ENCODE measurements around the gene PTPRB. TPM values are rescaled to one million over a fixed set of nuclear protein-coding genes. Genes with fewer than 3 reads are reported as not detected.
A peak's percentile ranks its signal among the peaks of the same experiment; 100 is the strongest.

Gene PTPRB
- 0.22 and 1.0 TPM in 2 replicates for total RNA-seq (2012; rRNA removed)

DNA sequence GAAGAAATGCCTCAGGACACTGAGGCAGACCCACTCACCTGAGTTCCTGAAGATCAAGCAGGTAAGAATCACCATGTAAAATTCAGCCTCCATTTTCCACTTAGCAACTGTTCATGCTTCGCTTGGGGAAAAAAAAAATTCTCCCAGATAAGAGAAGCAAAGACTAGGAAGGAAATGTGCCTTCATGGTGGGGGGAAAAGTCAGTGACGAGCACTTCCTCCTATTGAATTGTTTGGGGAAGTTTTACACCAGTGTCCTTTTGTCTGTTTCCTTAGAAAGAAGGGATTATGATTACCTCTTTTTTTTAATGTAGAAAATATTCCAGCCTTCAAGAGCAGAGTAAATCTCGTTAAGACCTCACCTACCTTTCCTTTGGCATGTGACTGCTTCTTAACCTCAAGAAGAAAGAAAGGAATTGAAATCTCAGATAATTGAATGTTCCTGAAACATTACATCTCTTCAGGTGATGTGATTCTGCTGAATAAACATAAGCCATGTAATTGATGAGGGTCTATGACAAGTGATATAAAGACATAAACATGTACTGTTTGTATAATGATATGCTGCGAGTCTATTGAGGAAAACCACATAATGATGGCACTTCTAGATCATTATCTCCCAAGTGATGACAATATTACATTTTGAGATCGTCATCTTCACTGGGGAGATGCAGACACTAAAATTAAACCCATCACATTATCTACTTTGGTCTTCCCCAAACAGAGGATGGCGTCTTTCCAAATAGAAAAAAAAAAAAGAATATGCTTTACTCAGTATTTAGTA, at the start of gene PTPRB:
Gene PTPRB (minus strand): TSS at position 127 of the 783 bp plus-strand sequence. CDS start 34 bp downstream, at position 93.
- H3K27me3 ChIP-seq (ENCODE audit: control insufficient read depth, insufficient read depth, low read length), result no peaks in the 10 kb centered on the region
- no peak within 1 kb of the TSS for H3K4me2 ChIP-seq (ENCODE audit: low read length)
- H3K9me3 ChIP-seq (replicated peaks; ENCODE audit: low read length), result no peaks in the 10 kb centered on the region
- no peaks in the 10 kb centered on the region for H3K4me1 ChIP-seq (ENCODE audit: control insufficient read depth, insufficient read depth, low read length)
- H3K9ac ChIP-seq (ENCODE audit: low read depth, low read length), result no peak within 1 kb of the TSS
- no peaks in the 10 kb centered on the region for H3K36me3 ChIP-seq (ENCODE audit: insufficient read depth, low read length)
- no peak within 1 kb of the TSS for H3K4me3 ChIP-seq (ENCODE audit: low read length)

DNA sequence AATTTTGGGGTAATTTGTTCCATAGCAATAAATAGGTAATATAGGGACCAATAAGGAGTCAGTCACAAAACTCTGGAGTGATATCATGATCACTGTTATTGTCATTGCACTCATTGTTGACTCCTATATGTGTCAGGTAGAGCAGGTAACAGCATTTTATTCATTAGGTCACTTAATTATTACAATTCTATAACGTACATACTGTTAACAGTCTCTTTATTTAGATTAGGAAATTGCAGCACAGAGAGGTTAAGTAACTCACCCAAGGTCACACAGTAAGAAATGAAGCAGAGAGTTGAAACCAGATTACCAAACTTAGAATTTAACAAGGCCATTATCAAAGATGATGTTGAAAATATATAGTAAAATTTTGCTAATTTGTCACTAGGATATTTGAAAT, 49.7 kb upstream of the PTPRB start:
- H3K4me3 ChIP-seq (ENCODE audit: low read length), result no peak overlapping the region
- no peaks in the 10 kb centered on the region for H3K36me3 ChIP-seq (ENCODE audit: insufficient read depth, low read length)
- no peak overlapping the region for H3K4me2 ChIP-seq (ENCODE audit: low read length)
- H3K9me3 ChIP-seq (replicated peaks; ENCODE audit: low read length), result no peaks in the 10 kb centered on the region
- no peaks in the 10 kb centered on the region for H3K27me3 ChIP-seq (ENCODE audit: control insufficient read depth, insufficient read depth, low read length)
- no peak overlapping the region for H3K9ac ChIP-seq (ENCODE audit: low read depth, low read length)
- peaks cover 8% of the 10 kb centered on the region for H3K4me1 ChIP-seq (ENCODE audit: control insufficient read depth, insufficient read depth, low read length)

DNA sequence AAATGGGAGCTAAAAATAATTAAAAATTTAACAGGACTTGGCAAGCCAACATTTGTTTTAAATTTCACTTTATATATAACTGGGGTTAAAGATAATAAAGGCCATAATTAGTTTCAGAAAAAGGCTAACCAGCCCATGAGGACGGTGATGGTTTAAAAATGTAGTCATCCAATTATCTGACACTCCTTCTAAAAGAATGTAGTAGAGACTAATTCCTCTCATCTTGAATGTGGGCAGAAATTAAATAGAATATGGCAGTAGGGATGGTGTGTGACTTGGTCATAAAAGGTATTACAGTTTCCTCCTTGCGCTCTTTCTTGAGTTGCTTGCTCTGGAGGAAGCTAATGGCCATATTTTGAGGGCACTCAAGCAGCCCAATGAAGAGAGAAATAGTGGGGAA, 49.1 kb upstream of the PTPRB start:
- Histone ChIP-seq H3K4me2 (ENCODE audit: low read length) (no peak overlapping the region), H3K27me3 (ENCODE audit: control insufficient read depth, insufficient read depth, low read length) (no peaks in the 10 kb centered on the region), H3K4me3 (ENCODE audit: low read length) (no peak overlapping the region), H3K36me3 (ENCODE audit: insufficient read depth, low read length) (no peaks in the 10 kb centered on the region), H3K9me3 (replicated peaks; ENCODE audit: low read length) (no peaks in the 10 kb centered on the region), H3K4me1 (ENCODE audit: control insufficient read depth, insufficient read depth, low read length) (peaks cover 4% of the 10 kb centered on the region), H3K9ac (ENCODE audit: low read depth, low read length) (no peak overlapping the region)

DNA sequence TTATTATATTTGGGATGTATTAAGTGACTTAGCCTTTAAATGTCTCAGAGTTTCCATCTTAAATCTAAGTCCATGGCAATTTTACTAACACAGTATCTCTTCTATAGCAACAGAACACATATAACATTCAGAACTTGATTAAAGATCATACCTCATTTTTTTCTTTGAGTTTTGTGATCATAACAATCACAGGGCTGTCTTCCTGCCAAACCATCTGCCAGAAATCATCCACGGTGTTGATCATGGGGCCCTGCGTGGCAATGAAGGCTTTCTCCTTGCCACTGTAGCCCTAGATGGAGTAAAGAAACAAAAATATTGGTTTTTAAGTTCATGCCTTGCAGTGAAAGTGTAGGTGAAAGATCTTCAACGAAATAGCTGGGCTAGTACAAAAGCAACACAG, 46.7 kb upstream of the PTPRB start:
- Histone ChIP-seq H3K4me1 (ENCODE audit: control insufficient read depth, insufficient read depth, low read length) (no peaks in the 10 kb centered on the region), H3K27me3 (ENCODE audit: control insufficient read depth, insufficient read depth, low read length) (no peaks in the 10 kb centered on the region), H3K36me3 (ENCODE audit: insufficient read depth, low read length) (no peaks in the 10 kb centered on the region), H3K4me2 (ENCODE audit: low read length) (no peak overlapping the region), H3K9ac (ENCODE audit: low read depth, low read length) (no peak overlapping the region), H3K4me3 (ENCODE audit: low read length) (no peak overlapping the region), H3K9me3 (replicated peaks; ENCODE audit: low read length) (no peaks in the 10 kb centered on the region)

DNA sequence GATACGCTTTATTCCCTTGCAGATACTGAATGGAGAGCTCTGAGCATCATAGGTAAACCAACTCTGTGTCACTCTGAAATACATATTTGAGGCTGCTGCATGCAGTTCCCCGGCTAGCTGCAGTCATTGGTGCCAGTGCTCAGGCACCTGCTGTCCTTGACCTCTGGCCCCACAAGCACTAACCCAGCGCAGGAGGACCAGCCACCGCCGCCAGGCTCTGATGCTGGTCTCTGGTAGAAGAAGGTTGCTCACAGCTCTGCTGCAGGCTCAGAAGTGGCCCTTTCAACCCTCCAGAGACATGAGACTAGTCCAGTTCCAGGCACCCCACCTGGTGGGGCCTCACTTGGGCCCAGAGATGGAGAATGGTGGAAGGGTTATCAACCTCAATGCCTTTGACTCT, 34.5 kb upstream of the PTPRB start:
- Histone ChIP-seq H3K4me2 (ENCODE audit: low read length) (no peak overlapping the region), H3K27me3 (ENCODE audit: control insufficient read depth, insufficient read depth, low read length) (no peaks in the 10 kb centered on the region), H3K9me3 (replicated peaks; ENCODE audit: low read length) (no peaks in the 10 kb centered on the region), H3K4me1 (ENCODE audit: control insufficient read depth, insufficient read depth, low read length) (no peaks in the 10 kb centered on the region), H3K36me3 (ENCODE audit: insufficient read depth, low read length) (no peaks in the 10 kb centered on the region), H3K9ac (ENCODE audit: low read depth, low read length) (no peak overlapping the region), H3K4me3 (ENCODE audit: low read length) (no peak overlapping the region)

DNA sequence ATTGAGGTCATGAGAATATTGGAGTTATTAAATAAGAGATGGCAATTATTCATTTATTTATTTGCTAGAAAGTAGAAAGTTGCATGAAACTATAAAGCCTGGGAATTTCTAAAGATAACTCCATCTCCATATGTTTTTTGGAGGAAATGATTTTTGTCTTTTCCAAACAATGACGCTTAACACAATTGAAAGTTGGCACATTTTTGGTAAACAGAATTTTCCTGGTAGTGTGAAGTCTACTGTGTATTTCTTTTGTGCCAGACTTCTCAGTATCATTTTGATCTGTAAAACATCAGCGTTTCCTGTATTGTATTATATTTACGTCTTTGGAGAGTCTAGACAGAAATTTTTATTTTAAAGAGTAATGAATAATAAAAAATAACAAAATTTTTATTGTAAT, 33.7 kb upstream of the PTPRB start:
- Histone ChIP-seq H3K36me3 (ENCODE audit: insufficient read depth, low read length) (no peaks in the 10 kb centered on the region), H3K4me3 (ENCODE audit: low read length) (no peak overlapping the region), H3K27me3 (ENCODE audit: control insufficient read depth, insufficient read depth, low read length) (no peaks in the 10 kb centered on the region), H3K4me1 (ENCODE audit: control insufficient read depth, insufficient read depth, low read length) (no peaks in the 10 kb centered on the region), H3K9ac (ENCODE audit: low read depth, low read length) (no peak overlapping the region), H3K4me2 (ENCODE audit: low read length) (no peak overlapping the region), H3K9me3 (replicated peaks; ENCODE audit: low read length) (no peaks in the 10 kb centered on the region)

DNA sequence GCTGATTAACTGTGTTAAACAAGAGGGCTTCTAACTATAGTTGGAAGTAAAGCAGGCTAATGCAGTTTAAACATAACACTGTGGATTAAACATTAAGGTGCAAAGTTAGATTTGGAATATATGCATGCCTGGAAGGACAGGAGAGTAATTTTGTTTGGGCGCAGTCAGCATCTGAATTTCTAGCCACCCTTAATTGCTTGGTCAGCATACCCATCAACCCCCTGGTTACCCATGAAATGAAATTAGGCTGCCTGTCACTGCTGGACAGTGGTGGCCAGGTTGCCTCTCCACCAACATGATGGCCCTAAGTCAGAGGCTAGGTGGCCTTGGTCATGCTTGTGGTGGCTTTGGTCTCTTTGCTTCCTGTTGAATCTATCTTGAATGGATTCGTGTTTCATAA, 30.0 kb upstream of the PTPRB start:
- H3K4me1 ChIP-seq (ENCODE audit: control insufficient read depth, insufficient read depth, low read length), result no peaks in the 10 kb centered on the region
- H3K36me3 ChIP-seq (ENCODE audit: insufficient read depth, low read length), result no peaks in the 10 kb centered on the region
- H3K4me3 ChIP-seq (ENCODE audit: low read length), result no peak overlapping the region
- H3K4me2 ChIP-seq (ENCODE audit: low read length), result no peak overlapping the region
- no peak overlapping the region for H3K9ac ChIP-seq (ENCODE audit: low read depth, low read length)
- H3K9me3 ChIP-seq (replicated peaks; ENCODE audit: low read length), result no peaks in the 10 kb centered on the region
- H3K27me3 ChIP-seq (ENCODE audit: control insufficient read depth, insufficient read depth, low read length), result no peaks in the 10 kb centered on the region

DNA sequence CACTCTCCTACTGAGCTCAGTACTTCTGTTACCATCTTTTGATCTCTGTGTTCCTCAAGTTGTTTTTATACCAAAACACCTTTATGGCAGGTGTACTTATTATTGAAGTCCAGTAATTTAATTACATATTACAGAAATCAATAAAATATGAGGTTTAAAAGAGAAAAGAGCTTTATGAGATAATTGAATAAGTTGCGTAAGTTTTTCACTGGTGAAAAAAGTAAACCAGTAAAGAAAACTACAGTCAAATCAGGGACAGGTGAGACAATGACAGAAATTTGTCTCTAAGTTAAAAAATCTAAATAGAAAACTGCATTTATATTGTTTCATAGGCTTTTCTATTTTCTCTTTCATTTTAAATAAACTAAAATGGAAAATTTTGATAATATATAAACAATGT, 29.1 kb upstream of the PTPRB start:
- Histone ChIP-seq H3K27me3 (ENCODE audit: control insufficient read depth, insufficient read depth, low read length) (no peaks in the 10 kb centered on the region), H3K4me1 (ENCODE audit: control insufficient read depth, insufficient read depth, low read length) (peaks cover 8% of the 10 kb centered on the region), H3K9ac (ENCODE audit: low read depth, low read length) (no peak overlapping the region), H3K36me3 (ENCODE audit: insufficient read depth, low read length) (no peaks in the 10 kb centered on the region), H3K4me2 (ENCODE audit: low read length) (no peak overlapping the region), H3K9me3 (replicated peaks; ENCODE audit: low read length) (no peaks in the 10 kb centered on the region), H3K4me3 (ENCODE audit: low read length) (no peak overlapping the region)

DNA sequence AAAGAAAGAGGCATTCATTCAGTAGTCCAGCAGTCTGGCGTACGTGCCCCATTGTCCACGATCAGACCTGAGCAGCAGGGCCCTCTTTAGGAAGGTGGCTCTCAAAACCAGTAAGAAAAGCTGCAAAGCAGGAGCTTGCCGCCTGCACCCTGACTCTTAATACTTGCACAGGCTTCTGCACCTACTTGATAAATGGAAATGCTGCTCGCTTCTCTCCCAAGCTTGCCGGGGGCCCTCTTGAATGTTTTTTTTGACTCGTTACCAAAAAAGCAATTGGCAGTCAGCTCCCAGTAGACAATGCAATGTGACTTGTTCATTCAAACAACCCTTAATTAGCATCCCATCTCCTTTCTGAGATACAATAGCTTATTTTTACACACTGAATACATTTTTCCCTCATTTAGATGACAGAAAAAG, 27.2 kb upstream of the PTPRB start:
- Histone ChIP-seq H3K36me3 (ENCODE audit: insufficient read depth, low read length) (no peaks in the 10 kb centered on the region), H3K4me3 (ENCODE audit: low read length) (no peak overlapping the region), H3K27me3 (ENCODE audit: control insufficient read depth, insufficient read depth, low read length) (no peaks in the 10 kb centered on the region), H3K4me1 (ENCODE audit: control insufficient read depth, insufficient read depth, low read length) (peaks cover 20% of the 10 kb centered on the region), H3K9ac (ENCODE audit: low read depth, low read length) (no peak overlapping the region), H3K9me3 (replicated peaks; ENCODE audit: low read length) (no peaks in the 10 kb centered on the region), H3K4me2 (ENCODE audit: low read length) (no peak overlapping the region)

DNA sequence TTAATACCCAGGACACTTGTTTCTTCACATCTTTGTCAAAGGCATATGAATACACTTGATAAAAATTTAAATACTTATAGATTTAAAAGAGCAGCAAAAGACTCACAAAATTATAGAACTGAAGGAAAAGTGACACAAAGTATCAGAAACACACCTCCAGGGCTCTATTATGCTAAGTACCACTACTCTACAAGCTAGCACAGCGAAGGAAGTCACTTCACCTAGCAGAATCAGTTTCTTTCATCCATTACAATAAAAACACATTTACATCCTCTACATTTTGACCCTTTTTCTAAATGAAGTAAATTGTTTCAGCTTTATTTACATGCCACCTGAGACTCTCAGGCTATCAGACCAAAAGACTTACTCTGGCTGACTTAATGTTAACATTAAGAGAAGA, 26.6 kb upstream of the PTPRB start:
- no peaks in the 10 kb centered on the region for H3K9me3 ChIP-seq (replicated peaks; ENCODE audit: low read length)
- H3K4me2 ChIP-seq (ENCODE audit: low read length), result no peak overlapping the region

DNA sequence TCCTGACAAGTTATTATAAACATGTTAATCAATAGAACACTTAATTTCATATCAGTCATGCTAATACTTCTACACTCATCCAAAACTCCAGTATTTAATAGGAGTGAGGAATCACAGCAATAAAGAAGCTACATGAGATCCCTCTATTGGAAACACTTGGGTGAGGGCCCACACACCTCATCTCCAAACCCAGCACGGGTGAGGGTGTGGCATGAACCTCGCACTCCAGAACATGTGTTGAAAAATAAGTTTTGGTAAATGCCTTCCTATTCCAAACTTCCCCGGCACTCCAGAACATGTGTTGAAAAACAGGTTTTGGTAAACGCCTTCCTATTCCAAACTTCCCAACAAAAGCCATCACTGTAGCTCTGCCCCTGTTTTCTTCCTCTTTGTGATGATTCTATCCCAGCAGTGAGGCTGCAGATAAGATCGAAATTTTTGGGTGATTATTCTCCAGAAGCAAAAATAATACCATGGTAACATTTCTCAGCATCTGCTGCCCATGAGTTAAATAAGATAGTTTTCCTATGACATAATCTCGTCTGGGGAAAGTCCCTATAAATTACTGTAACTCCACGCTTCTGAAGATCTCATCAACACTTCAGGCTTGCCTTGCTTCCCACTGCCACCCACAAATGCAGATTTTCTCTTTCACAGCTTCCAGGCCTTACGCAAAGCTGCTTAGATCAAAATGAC, 24.4 kb upstream of the PTPRB start:
- Histone ChIP-seq H3K4me3 (ENCODE audit: low read length) (peak overlapping the region; percentile 37), H3K4me1 (ENCODE audit: control insufficient read depth, insufficient read depth, low read length) (peaks cover 20% of the 10 kb centered on the region), H3K9ac (ENCODE audit: low read depth, low read length) (peak overlapping the region; percentile 60)

More for the DNA sequence above, 26.6 kb upstream of the PTPRB start:
- Histone ChIP-seq H3K4me1 (ENCODE audit: control insufficient read depth, insufficient read depth, low read length) (peaks cover 20% of the 10 kb centered on the region), H3K27me3 (ENCODE audit: control insufficient read depth, insufficient read depth, low read length) (no peaks in the 10 kb centered on the region), H3K4me3 (ENCODE audit: low read length) (no peak overlapping the region), H3K36me3 (ENCODE audit: insufficient read depth, low read length) (no peaks in the 10 kb centered on the region), H3K9ac (ENCODE audit: low read depth, low read length) (no peak overlapping the region)

More for the DNA sequence above, 24.4 kb upstream of the PTPRB start:
- H3K9me3 ChIP-seq (replicated peaks; ENCODE audit: low read length), result no peaks in the 10 kb centered on the region
- no peaks in the 10 kb centered on the region for H3K27me3 ChIP-seq (ENCODE audit: control insufficient read depth, insufficient read depth, low read length)
- H3K4me2 ChIP-seq (ENCODE audit: low read length), result peak overlapping the region; percentile 53
- no peaks in the 10 kb centered on the region for H3K36me3 ChIP-seq (ENCODE audit: insufficient read depth, low read length)
